Lung (tissue), 12 donors: Measurements from ENCODE around the gene OPCML. TPM values are rescaled to one million over a fixed set of nuclear protein-coding genes. Genes with fewer than 3 reads are reported as not detected.

Experiments used
- ATAC-seq: fragments of 200-7000 bp; cut with Tn5 transposase; one replicate; pipeline ENCODE4 v1.9.1; 2020; ENCODE audit warnings: moderate number of reproducible peaks; ENCODE audit not compliant: insufficient read depth, low FRiP score
- DNase-seq, 3 donors: peaks; one replicate each; pipeline ENCODE4 v3.0.0-alpha.2; 2013 to 2017
- H3K27ac ChIP-seq, 2 donors: one replicate each; pipeline ENCODE4 v1.5.1; 2013; ENCODE audit warnings: mild to moderate bottlenecking in 2 of 2, moderate library complexity in 2 of 2, control low read depth in 1 of 2, inconsistent platforms in 1 of 2, low read depth in 1 of 2, low read length in 1 of 2
- H3K27me3 ChIP-seq, 3 donors: one replicate each; pipeline ENCODE4 v1.5.1; 2013; ENCODE audit warnings: low read length in 2 of 3; ENCODE audit not compliant: control insufficient read depth in 3 of 3, insufficient read depth in 3 of 3
- H3K36me3 ChIP-seq, 4 donors: one replicate each; pipeline ENCODE4 v1.5.1; 2013; ENCODE audit warnings: low read length in 4 of 4, mild to moderate bottlenecking in 1 of 4, moderate library complexity in 1 of 4; ENCODE audit not compliant: control insufficient read depth in 4 of 4, insufficient read depth in 4 of 4
- H3K4me1 ChIP-seq, 5 donors: one replicate each; pipeline ENCODE4 v1.5.1; 2013; ENCODE audit warnings: low read length in 5 of 5, mild to moderate bottlenecking in 2 of 5, moderate library complexity in 1 of 5; ENCODE audit not compliant: control insufficient read depth in 5 of 5, insufficient read depth in 5 of 5
- H3K4me3 ChIP-seq: one replicate; pipeline ENCODE4 v1.5.1; 2013; ENCODE audit warnings: mild to moderate bottlenecking, control low read depth, moderate library complexity
- H3K9ac ChIP-seq, 2 donors: one replicate each; pipeline ENCODE4 v1.5.1; 2013; ENCODE audit warnings: low read length in 2 of 2, control low read depth in 1 of 2; ENCODE audit not compliant: insufficient read depth in 1 of 2
- H3K9me3 ChIP-seq, 4 donors: one replicate each; pipeline ENCODE4 v1.5.1; 2013; ENCODE audit warnings: low read length in 3 of 4, mild to moderate bottlenecking in 1 of 4, moderate library complexity in 1 of 4; ENCODE audit not compliant: control insufficient read depth in 4 of 4, insufficient read depth in 3 of 4
- WGBS, 2 donors: extraction: QIAGEN DNeasy Blood & Tissue Kit; methylation state at CpG; one replicate each; pipeline ENCODE4 v1.1.7; 2013; 5-methylcytosine and 5-hydroxymethylcytosine counted together
- polyA plus RNA-seq, 2 donors: library from polyadenylated mRNA; stranded (reverse); fragments of 200-250 nt; gene quantifications; one replicate each; pipeline ENCODE4 v1.2.1, GENCODE V29; 2013
- total RNA-seq, 2 donors: library from RNA; depleted of rRNA in 1 of 2; stranded (reverse); fragments of >200 nt in 1 of 2; gene quantifications; one replicate each; pipeline ENCODE4 v1.2.1, GENCODE V29; 2014 to 2021
- TF ChIP-seq, protein P1 (sequence below): IDR thresholded peaks from 2 replicates; pipeline ENCODE4 v1.5.1; 2012; ENCODE audit warnings: mild to moderate bottlenecking; ENCODE audit errors: control extremely low read depth, extremely low read depth
- donor health status: control.
- donor health status: control.
- donor health status: Bipolar disorder and iron deficiency.
- donor health status: healthy.
- donor health status: DM: yes; HTN: yes; CAD: no.

OPCML gene
- total and polyA plus RNA-seq, 4 donors = 0.49 to 0.74 TPM; not detected in 2

DNA sequence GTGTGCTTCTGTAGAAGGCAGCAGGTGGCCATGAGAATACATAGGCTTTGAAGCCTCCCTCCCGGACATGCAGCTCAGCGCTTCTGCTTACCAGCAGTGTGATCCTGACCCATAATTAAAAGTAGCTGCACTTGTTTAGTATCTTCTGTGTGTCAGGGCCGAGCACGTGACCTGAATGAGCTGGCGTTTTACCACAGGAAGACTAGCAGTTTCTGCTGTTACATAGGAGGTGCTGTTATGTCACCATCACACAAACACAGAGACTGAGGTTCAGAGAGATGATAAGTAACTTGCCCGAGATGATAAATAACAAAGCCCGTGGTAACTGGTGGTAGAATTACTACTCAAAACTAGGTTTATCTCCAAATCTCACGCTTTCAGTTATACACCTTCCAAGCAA is 329.5 kb downstream of the OPCML start:
- Histone ChIP-seq H3K4me1 (no peaks in the 10 kb centered on the region), H3K9ac (no peak overlapping the region), H3K4me3 (no peak overlapping the region), H3K9me3 (no peaks in the 10 kb centered on the region), H3K36me3 (no peaks in the 10 kb centered on the region), H3K27me3 (peaks cover 0 to under 1% (median 0%) of the 10 kb centered on the region in 3 donors), H3K27ac (no peak overlapping the region)
- no peak for ATAC-seq
- TF ChIP-seq, protein P1, sequence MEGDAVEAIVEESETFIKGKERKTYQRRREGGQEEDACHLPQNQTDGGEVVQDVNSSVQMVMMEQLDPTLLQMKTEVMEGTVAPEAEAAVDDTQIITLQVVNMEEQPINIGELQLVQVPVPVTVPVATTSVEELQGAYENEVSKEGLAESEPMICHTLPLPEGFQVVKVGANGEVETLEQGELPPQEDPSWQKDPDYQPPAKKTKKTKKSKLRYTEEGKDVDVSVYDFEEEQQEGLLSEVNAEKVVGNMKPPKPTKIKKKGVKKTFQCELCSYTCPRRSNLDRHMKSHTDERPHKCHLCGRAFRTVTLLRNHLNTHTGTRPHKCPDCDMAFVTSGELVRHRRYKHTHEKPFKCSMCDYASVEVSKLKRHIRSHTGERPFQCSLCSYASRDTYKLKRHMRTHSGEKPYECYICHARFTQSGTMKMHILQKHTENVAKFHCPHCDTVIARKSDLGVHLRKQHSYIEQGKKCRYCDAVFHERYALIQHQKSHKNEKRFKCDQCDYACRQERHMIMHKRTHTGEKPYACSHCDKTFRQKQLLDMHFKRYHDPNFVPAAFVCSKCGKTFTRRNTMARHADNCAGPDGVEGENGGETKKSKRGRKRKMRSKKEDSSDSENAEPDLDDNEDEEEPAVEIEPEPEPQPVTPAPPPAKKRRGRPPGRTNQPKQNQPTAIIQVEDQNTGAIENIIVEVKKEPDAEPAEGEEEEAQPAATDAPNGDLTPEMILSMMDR = no peak
- no peak for DNase-seq
- 78 to 83% methylated on average over 8 of the region's 8 CpGs for WGBS, 2 donors

DNA sequence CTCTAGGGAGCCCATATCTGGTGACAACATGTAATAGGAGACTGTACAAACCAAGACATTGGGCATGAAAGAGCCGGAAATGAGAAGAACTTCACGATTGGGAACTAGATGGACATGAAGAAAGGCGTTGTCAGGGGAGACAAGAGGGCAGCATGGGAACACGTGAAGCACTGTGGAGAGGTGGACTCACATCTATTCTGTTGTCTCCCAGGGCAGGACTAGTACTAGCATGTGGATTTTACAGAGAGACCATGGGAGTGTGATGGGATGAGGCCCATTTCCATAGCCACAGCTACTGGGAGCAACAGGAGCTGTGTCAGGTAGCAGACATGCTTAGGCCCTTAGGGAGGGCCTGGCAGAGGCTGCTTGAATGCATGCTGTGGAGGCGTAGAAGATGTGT is 333.9 kb downstream of the OPCML start:
- Histone ChIP-seq H3K4me3 (no peak overlapping the region), H3K9ac (no peak overlapping the region), H3K4me1 (no peaks in the 10 kb centered on the region), H3K9me3 (no peaks in the 10 kb centered on the region), H3K36me3 (no peaks in the 10 kb centered on the region), H3K27me3 (no peaks in the 10 kb centered on the region), H3K27ac (no peak overlapping the region)
- WGBS, 2 donors = 81 to 91% methylated on average over 5 of the region's 5 CpGs
- TF ChIP-seq, protein P1 = no peak
- DNase-seq = no peak
- no peak for ATAC-seq

DNA sequence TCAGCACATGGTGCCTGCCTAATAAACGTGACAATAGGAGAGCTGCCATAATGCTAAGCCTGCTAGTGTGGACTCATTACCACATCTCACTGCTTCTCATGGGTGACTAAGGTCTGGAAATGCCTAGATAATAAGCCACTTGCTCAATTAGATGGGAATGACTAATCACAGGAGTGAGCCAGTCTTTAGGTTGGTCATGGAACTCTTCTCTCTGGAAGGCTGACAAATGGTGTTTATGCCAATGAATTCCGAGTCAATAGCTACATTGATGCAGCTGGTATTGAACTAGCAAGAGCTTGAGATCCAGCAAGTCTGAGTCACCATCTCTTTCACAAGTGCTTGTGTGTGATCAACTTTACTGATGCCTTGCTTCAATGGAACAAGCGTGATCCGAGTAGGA is 334.9 kb downstream of the OPCML start:
- TF ChIP-seq, protein P1 = no peak

DNA sequence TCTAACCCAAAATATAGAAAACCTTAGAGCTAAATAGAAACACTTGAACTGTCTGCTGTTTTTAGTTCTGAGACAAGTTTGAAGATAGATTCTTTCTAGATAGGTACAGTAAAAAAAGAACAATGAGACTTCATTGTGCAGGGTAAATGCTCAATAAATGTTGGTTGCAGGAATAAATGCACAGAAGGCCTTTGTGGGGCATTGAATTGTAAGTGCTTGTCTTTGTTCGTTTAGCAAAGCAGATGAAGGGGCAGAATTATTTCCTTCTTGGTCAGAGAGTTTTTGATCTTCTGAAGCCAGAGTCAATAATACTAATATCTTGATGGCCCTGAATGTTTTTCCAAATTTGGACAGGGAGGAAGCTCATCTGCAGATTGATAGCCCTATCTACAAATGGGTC is 340.4 kb downstream of the OPCML start:
- Histone ChIP-seq H3K9ac (no peak overlapping the region), H3K27ac (no peak overlapping the region), H3K4me3 (no peak overlapping the region), H3K27me3 (peaks cover 0 to 4% (median 0%) of the 10 kb centered on the region in 3 donors), H3K9me3 (no peaks in the 10 kb centered on the region), H3K36me3 (no peaks in the 10 kb centered on the region), H3K4me1 (no peaks in the 10 kb centered on the region)
- WGBS, 2 donors = 54 to 81% methylated on average over 1 of the region's 1 CpG
- ATAC-seq (no peak), DNase-seq (no peak)
- TF ChIP-seq, protein P1 = no peak

More for the DNA sequence above, 334.9 kb downstream of the OPCML start:
- DNase-seq (no peak), ATAC-seq (no peak)
- Histone ChIP-seq H3K27ac (no peak overlapping the region), H3K9me3 (no peaks in the 10 kb centered on the region), H3K4me3 (no peak overlapping the region), H3K9ac (no peak overlapping the region), H3K4me1 (no peaks in the 10 kb centered on the region), H3K27me3 (peaks cover 0 to 1% (median 0%) of the 10 kb centered on the region in 3 donors), H3K36me3 (no peaks in the 10 kb centered on the region)
- 90 to 92% methylated on average over 4 of the region's 4 CpGs for WGBS, 2 donors
